GM21786 (cell line): ENCODE measurements around the gene NFAT5.
"Not testable (repeated sequence)": the region's sequence is repeated elsewhere in the genome, so short reads cannot be mapped to it uniquely, and the experiment has no call there.

Experiments used
- ATAC-seq: cut with Tn5 transposase; IDR thresholded peaks from one replicate; pipeline ENCODE4 v1.9.1; 2021; ENCODE audit not compliant: unreplicated experiment

NFAT5 gene

GRCh38 chr16:69731280-69731679 lies 165.5 kb downstream of the NFAT5 start:
- ATAC-seq = not testable (repeated sequence)

- no peak for ATAC-seq
Observed at GRCh38 chr16:69732101-69732500, 166.3 kb downstream of the NFAT5 start.

DNA sequence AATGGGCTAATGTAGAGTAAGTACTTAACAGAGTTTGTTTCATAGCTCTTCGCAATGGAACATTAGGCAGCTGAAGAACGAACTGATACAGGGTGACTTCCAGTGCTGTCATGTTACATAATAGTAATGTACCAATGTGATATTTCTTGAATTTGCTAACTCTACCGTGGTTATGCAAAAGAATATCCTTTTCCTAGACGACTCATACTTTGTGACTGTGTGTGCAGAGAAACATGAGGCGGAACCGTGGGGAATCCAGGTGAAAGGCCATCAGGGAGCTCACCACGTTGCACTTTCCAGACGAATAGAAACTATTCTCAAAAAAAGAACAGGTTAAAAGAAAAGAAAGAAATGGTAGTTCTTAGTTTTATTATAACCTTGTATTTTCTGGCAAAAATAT lies 175.8 kb downstream of the NFAT5 start:
- no peak for ATAC-seq

- no peak for ATAC-seq
Observed at GRCh38 chr16:69741951-69742904, 176.5 kb downstream of the NFAT5 start.

GRCh38 chr16:69744363-69745231 lies 178.8 kb downstream of the NFAT5 start:
- no peak for ATAC-seq

GRCh38 chr16:69745232-69745612 lies 179.5 kb downstream of the NFAT5 start:
- no peak for ATAC-seq

GRCh38 chr16:69745959-69746358 lies 180.2 kb downstream of the NFAT5 start:
- no peak for ATAC-seq

- ATAC-seq = no peak
Observed at GRCh38 chr16:69747115-69747514, 181.3 kb downstream of the NFAT5 start.

DNA sequence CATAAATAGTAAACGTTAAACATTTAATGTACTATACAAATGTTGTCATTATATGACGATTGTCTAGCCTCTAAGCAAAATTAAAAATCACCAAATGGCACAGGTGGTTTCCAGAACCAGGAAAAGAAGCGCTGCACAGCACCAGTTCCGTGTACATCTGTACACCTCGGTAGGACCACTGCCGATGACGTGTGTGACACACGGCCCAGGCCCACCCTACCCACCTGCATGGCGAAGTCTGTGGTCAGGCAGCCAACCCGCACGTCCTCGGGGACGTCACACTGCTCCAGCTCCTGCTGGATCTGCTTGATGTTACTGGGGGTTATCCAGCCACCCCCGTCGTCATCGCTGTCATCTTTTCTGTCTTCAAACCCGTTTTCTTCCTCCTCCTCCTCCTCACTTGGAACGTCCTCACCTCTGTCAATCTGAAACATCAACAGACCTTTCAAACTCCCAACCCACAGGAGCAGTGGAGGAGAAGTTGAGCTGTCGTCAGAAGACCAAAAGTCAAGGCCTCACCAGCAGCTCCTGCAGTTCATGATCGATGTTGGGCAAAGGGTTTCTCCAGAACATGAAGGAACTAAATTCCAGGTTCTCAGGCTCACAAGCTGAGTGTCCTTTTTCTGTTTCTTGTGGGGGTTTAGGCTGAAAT lies 183.1 kb downstream of the NFAT5 start:
- no peak for ATAC-seq

- no peak for ATAC-seq
Observed at GRCh38 chr16:69754143-69754468, 188.3 kb downstream of the NFAT5 start.
